B cell (primary cell): Measurements from ENCODE around the gene LVRN. TPM values are rescaled to one million over a fixed set of nuclear protein-coding genes. Genes with fewer than 3 reads are reported as not detected.

Source experiments
- ATAC-seq: fragments of 200-7000 bp; cut with Tn5 transposase; one replicate; pipeline ENCODE4 v1.10.0; 2021; ENCODE audit warnings: low read depth, mild to moderate bottlenecking, moderate number of reproducible peaks, moderate library complexity
- CTCF ChIA-PET: fragments of 350-600 bp; sonication (Branson Sonifier 250); formaldehyde crosslinking; loops from one replicate; lab custom pipeline; 2021; ENCODE audit warnings: antibody characterized with exemption, inconsistent platforms; lab: Charles Lee
- POLR2A ChIA-PET: fragments of 350-600 bp; sonication (Branson Sonifier 250); formaldehyde crosslinking; loops from one replicate; lab custom pipeline; 2021; ENCODE audit warnings: antibody characterized with exemption; lab: Charles Lee
- DNase-seq: peaks from one replicate; pipeline ENCODE4 v3.0.0; 2013
- H2AFZ ChIP-seq: 2 replicates; pipeline ENCODE4 v1.6.1; 2012; ENCODE audit warnings: mild to moderate bottlenecking, low read depth, low read length; ENCODE audit not compliant: insufficient read depth, poor library complexity, severe bottlenecking
- H3K27ac ChIP-seq, 2 donors: 1 replicate in 1 of 2; 2 replicates in 1 of 2; pipeline ENCODE4 v1.5.1; 2012 to 2013; ENCODE audit warnings: low read length in 2 of 2, mild to moderate bottlenecking in 2 of 2, moderate library complexity in 1 of 2
- H3K27me3 ChIP-seq, 4 experiments: fragments of 200-600 bp in 1 of 4; sonication (generic) in 1 of 4; replicated peaks in 1 of 4; 1 replicate in 2 of 4; 2 replicates in 2 of 4; pipeline versions ENCODE4 v1.6.1 to v1.7.0; 2013 to 2016; ENCODE audit warnings: low read length in 3 of 4, mild to moderate bottlenecking in 2 of 4, mixed read lengths in 1 of 4, moderate library complexity in 1 of 4; ENCODE audit not compliant: insufficient read depth in 4 of 4, control insufficient read depth in 3 of 4; ENCODE audit errors: control extremely low read depth in 1 of 4
- H3K36me3 ChIP-seq, 2 experiments: replicated peaks in 1 of 2; 1 replicate in 1 of 2; 2 replicates in 1 of 2; pipeline versions ENCODE4 v1.6.1 to v1.7.1; 2013; ENCODE audit warnings: low read length in 1 of 2; ENCODE audit not compliant: insufficient read depth in 2 of 2, control insufficient read depth in 1 of 2; ENCODE audit errors: control extremely low read depth in 1 of 2, extremely low read depth in 1 of 2
- H3K4me1 ChIP-seq, 2 donors: fragments of 200-600 bp in 1 of 2; sonication (generic) in 1 of 2; 1 replicate in 1 of 2; 2 replicates in 1 of 2; pipeline versions ENCODE4 v1.5.1 to v1.6.1; 2013 to 2017; ENCODE audit warnings: low read length in 2 of 2; ENCODE audit not compliant: control insufficient read depth in 2 of 2, insufficient read depth in 2 of 2
- H3K4me2 ChIP-seq: replicated peaks from 2 replicates; pipeline ENCODE3; 2012; ENCODE audit warnings: mild to moderate bottlenecking, low read depth, low read length; ENCODE audit not compliant: poor library complexity, severe bottlenecking
- H3K4me3 ChIP-seq, 5 experiments: fragments of 200-600 bp in 1 of 5; sonication (generic) in 1 of 5; 1 replicate in 3 of 5; 2 replicates in 2 of 5; pipeline versions ENCODE4 v1.5.1 to v1.7.0; 2011 to 2016; ENCODE audit warnings: low read length in 4 of 5, mild to moderate bottlenecking in 4 of 5, low read depth in 2 of 5, control low read depth in 1 of 5, moderate library complexity in 1 of 5; ENCODE audit not compliant: insufficient read depth in 1 of 5; ENCODE audit errors: control extremely low read depth in 1 of 5, extremely low read depth in 1 of 5
- H3K79me2 ChIP-seq: fragments of 200-600 bp; sonication (generic); one replicate; pipeline ENCODE4 v1.6.0; 2016; ENCODE audit warnings: low read length; ENCODE audit not compliant: control insufficient read depth, insufficient read depth
- H3K9ac ChIP-seq: fragments of 200-600 bp; sonication (generic); 2 replicates; pipeline ENCODE4 v1.6.1; 2017; ENCODE audit warnings: mild to moderate bottlenecking, low read length, moderate library complexity
- H3K9me3 ChIP-seq, 3 donors: one replicate each; pipeline versions ENCODE4 v1.6.1 to v1.7.1; 2013; ENCODE audit warnings: low read length in 2 of 3; ENCODE audit not compliant: control insufficient read depth in 2 of 3, insufficient read depth in 1 of 3; ENCODE audit errors: control extremely low read depth in 1 of 3
- H4K20me1 ChIP-seq: 2 replicates; pipeline ENCODE4 v1.6.0; 2012; ENCODE audit warnings: mild to moderate bottlenecking, low read length; ENCODE audit not compliant: insufficient read depth, control insufficient read depth, poor library complexity, severe bottlenecking
- H3K27ac Mint-ChIP-seq: one replicate; pipeline ENCODE4 v1.8.0; 2021; ENCODE audit warnings: mixed read lengths
- H3K27me3 Mint-ChIP-seq: one replicate; pipeline ENCODE4 v1.8.0; 2021; ENCODE audit warnings: mixed read lengths
- H3K4me1 Mint-ChIP-seq: one replicate; pipeline ENCODE4 v1.8.0; 2021; ENCODE audit warnings: mixed read lengths
- H3K4me3 Mint-ChIP-seq: one replicate; pipeline ENCODE4 v1.8.0; 2021; ENCODE audit warnings: mixed read lengths
- H3K9me3 Mint-ChIP-seq: one replicate; pipeline ENCODE4 v1.8.0; 2022; ENCODE audit warnings: mixed read lengths; ENCODE audit not compliant: insufficient read depth
- CTCF ChIP-seq: fragments of 200-600 bp; IDR thresholded peaks from one replicate; pipeline ENCODE4 v1.8.0; 2022; ENCODE audit warnings: antibody characterized with exemption, mild to moderate bottlenecking
- EZH2 ChIP-seq: IDR thresholded peaks from 2 replicates; pipeline ENCODE4 v1.6.1; 2012; ENCODE audit warnings: borderline replicate concordance, low read depth, mild to moderate bottlenecking, moderate library complexity, low read length; ENCODE audit not compliant: insufficient read depth, poor library complexity, severe bottlenecking
- WGBS: methylation state at CpG from one replicate; pipeline ENCODE4 v1.1.5; 2013; ENCODE audit warnings: missing lambda C conversion rate; ENCODE audit not compliant: insufficient coverage; 5-methylcytosine and 5-hydroxymethylcytosine counted together
- intact Hi-C: fragments of 100-400 bp; cut with micrococcal nuclease; formaldehyde crosslinking; loops from one replicate; pipeline ENCODE4 v1.10.0; 2022
- polyA plus RNA-seq: library from polyadenylated mRNA; depleted of rRNA; stranded (reverse); fragments of >200 nt; gene quantifications from 2 replicates; pipeline ENCODE4 v1.2.3, GENCODE V29; 2012
- total RNA-seq, 2 donors: library from RNA; stranded (reverse); fragments of 120-200 nt in 1 of 2; gene quantifications; 1 replicate in 1 of 2; 2 replicates in 1 of 2; pipeline versions ENCODE4 v1.2.3 to v1.2.4, GENCODE V29; 2013 to 2022

The LVRN gene
- total and polyA plus RNA-seq, 2 donors (not counting 1 experiment from before 2014, with no cell fraction given): not detected

GRCh38 chr5:116044073-116044472, 81.8 kb downstream of the LVRN start:
- no peak overlapping the region for H3K4me2 ChIP-seq
- no peak for DNase-seq
- no peaks in the 10 kb centered on the region for H3K36me3 ChIP-seq
- no peaks in the 10 kb centered on the region for H3K27me3 ChIP-seq
- Mint-ChIP-seq H3K4me1 (peaks cover 9% of the 10 kb centered on the region), H3K27me3 (no peaks in the 10 kb centered on the region), H3K9me3 (no peaks in the 10 kb centered on the region), H3K4me3 (no peak overlapping the region), H3K27ac (no peak overlapping the region)
- intact Hi-C loops: no loop called here
- no peak overlapping the region for H3K9ac ChIP-seq
- WGBS: no CpG with 5 or more reads among the region's 3 CpGs
- H3K9me3 ChIP-seq: no peaks in the 10 kb centered on the region
- H3K4me3 ChIP-seq: no peak overlapping the region
- no peak overlapping the region for H3K27ac ChIP-seq
- no peak overlapping the region for H2AFZ ChIP-seq
- no peak for ATAC-seq
- H3K79me2 ChIP-seq: no peaks in the 10 kb centered on the region
- peaks cover 4 to 6% of the 10 kb centered on the region in 2 donors for H3K4me1 ChIP-seq
- ChIA-PET POLR2A (no interaction called here), CTCF (interaction anchor here (1.5 kb wide), 1 partner anchor 24 kb away, joined by 3 read pairs; no protein-coding TSS in a partner anchor)
- TF ChIP-seq EZH2 (no peak), CTCF (no peak)
- H4K20me1 ChIP-seq: no peaks in the 10 kb centered on the region

GRCh38 chr5:116045821-116046220, 83.5 kb downstream of the LVRN start:
- Mint-ChIP-seq H3K27me3 (no peaks in the 10 kb centered on the region), H3K4me3 (no peak overlapping the region), H3K27ac (no peak overlapping the region), H3K9me3 (no peaks in the 10 kb centered on the region), H3K4me1 (peaks cover 2% of the 10 kb centered on the region)
- no peak overlapping the region for H3K4me3 ChIP-seq
- intact Hi-C loops: no loop called here
- no peak for ATAC-seq
- POLR2A ChIA-PET: no interaction called here
- H3K4me1 ChIP-seq: no peaks in the 10 kb centered on the region
- H3K9me3 ChIP-seq: no peaks in the 10 kb centered on the region
- WGBS: no CpG with 5 or more reads among the region's 2 CpGs
- no peaks in the 10 kb centered on the region for H3K27me3 ChIP-seq
- DNase-seq: no peak
- CTCF ChIA-PET: no interaction called here
- H4K20me1 ChIP-seq: no peaks in the 10 kb centered on the region
- H2AFZ ChIP-seq: no peak overlapping the region
- no peaks in the 10 kb centered on the region for H3K36me3 ChIP-seq
- TF ChIP-seq CTCF (no peak), EZH2 (no peak)
- no peak overlapping the region for H3K27ac ChIP-seq
- H3K9ac ChIP-seq: no peak overlapping the region
- H3K79me2 ChIP-seq: no peaks in the 10 kb centered on the region
- no peak overlapping the region for H3K4me2 ChIP-seq
